GM12873 (cell line): ENCODE measurements around the gene VAPA.

Experiments
- TF ChIP-seq, protein P1 (sequence below): IDR thresholded peaks from 2 replicates; pipeline ENCODE4 v1.5.1; 2012; ENCODE audit warnings: low read depth, mild to moderate bottlenecking, moderate library complexity, low read length, control low read depth; ENCODE audit not compliant: insufficient read depth; ENCODE audit errors: missing control alignments

The VAPA gene

DNA sequence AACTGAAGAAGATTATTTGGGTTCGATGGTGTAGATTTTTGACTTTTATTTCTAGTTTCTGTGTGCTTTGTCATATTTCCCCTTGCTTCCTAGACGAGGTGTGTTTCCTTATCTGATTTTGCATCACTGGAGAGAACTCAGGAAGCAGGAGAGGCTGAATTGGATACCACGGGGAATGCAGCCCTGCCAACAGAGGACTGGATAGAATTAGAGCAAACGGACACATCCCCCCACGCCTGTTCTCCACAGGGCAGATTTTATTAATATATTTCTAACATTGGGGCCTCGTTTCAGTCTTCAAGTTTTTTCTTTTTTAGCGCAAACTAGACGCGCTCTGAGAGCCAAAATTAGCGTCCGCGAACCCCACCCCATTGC, 678 bp upstream of the VAPA start:
- TF ChIP-seq, protein P1, sequence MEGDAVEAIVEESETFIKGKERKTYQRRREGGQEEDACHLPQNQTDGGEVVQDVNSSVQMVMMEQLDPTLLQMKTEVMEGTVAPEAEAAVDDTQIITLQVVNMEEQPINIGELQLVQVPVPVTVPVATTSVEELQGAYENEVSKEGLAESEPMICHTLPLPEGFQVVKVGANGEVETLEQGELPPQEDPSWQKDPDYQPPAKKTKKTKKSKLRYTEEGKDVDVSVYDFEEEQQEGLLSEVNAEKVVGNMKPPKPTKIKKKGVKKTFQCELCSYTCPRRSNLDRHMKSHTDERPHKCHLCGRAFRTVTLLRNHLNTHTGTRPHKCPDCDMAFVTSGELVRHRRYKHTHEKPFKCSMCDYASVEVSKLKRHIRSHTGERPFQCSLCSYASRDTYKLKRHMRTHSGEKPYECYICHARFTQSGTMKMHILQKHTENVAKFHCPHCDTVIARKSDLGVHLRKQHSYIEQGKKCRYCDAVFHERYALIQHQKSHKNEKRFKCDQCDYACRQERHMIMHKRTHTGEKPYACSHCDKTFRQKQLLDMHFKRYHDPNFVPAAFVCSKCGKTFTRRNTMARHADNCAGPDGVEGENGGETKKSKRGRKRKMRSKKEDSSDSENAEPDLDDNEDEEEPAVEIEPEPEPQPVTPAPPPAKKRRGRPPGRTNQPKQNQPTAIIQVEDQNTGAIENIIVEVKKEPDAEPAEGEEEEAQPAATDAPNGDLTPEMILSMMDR, result no peak

DNA sequence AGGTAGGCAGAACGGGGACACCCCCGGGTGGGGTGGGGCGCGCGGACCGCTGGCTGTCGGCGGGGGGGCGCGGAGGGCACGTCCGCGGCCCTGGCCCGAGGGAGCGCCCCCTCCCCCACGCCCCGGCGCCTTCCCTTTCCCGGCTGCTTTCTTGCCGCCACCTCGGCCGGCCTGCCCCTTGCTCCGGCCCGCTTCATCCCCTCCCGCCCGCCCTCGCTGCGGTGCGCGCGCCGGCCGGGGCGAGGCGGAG, 443 bp downstream of the VAPA start:
- TF ChIP-seq, protein P1, result no peak

DNA sequence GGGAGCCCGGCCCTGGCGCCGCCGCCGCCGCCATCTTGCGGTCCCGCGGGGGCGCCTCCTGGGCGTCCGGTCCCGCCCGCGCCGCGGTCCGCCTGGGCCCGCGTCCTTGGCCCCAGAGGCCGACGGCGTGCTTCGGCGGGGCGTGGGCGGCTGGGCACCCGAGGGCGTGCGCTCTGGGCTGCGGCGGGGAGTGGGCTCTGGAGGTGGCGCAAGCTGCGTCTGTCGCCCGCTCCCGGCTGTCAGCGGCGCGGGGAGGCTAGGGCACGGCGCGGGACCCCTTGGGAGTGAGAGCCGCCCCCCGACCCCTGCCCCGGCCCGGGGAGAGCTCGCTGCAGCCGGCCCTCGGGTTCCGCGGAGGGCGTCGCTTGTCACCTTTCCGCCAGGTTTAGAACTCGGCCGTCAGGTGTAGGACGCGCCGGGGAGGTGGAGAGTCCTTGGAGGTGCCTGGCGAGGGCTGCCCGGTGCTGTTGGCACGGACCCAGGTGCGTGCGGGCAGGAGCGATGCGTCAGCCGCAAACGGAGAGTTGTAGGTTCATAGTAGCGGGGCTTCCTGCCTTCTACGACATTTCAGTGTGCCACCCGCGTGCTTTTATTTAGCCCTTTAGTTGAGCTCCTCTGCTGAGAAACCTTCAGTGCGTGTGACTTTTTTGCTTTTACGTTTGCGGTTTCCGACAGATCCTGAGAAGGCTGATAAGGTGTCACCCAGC, 921 bp downstream of the VAPA start:
- TF ChIP-seq, protein P1, result no peak

GRCh38 chr18:9915291-9916076, 1.7 kb downstream of the VAPA start:
- TF ChIP-seq, protein P1, result no peak

DNA sequence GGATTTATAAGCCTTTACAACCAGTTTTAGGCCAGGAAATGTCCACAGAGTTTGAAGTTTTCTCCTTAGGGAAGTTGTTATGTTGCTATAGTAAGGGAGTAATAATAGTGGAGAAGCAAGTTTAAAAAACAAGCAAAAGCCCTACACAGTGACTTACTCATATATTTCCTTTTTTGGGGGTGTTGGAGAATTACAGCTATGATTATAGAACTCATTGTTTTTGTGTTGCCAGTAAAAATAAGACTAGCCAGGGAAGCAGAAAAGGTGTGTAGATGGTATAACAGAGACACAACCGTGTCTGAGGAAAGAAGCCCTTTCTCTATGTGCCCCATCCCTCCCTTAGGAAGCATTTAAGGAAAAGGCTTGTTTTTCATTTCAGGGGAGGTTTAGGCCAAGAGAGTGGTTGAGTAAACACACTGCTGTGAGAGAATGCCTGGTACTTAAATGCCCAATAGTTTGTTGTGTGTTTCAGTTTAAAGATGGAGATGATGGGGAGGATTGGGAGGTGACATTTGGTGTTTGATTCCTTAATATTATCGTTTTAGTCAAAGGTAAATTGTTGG, 2.3 kb downstream of the VAPA start:
- TF ChIP-seq, protein P1, result no peak

DNA sequence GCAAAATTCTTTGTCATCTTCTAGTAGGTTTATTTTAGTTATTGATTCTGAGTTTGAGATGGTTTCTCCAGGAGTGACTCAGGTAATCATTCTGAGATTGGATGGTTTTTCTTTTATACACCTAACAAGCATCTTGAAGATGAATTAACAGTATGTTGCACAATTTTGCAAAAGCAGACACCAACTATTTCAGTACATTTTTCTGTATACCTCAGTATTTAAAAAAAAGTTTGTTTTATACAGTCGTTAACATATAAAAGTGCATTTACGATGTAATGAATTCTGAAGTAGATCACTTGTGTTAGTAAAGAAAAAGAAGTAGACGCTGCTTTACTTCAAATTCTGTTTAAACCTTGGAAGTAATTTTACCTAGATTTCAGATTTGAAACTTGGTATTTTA, 3.0 kb downstream of the VAPA start:
- TF ChIP-seq, protein P1, result no peak

GRCh38 chr18:9918016-9918680, 4.3 kb downstream of the VAPA start:
- TF ChIP-seq, protein P1, result no peak
